ENCODE results near the gene CUTC.
"Not testable (repeated sequence)": the region's sequence is repeated elsewhere in the genome, so short reads cannot be mapped to it uniquely, and the experiment has no call there.

CUTC gene, protein sequence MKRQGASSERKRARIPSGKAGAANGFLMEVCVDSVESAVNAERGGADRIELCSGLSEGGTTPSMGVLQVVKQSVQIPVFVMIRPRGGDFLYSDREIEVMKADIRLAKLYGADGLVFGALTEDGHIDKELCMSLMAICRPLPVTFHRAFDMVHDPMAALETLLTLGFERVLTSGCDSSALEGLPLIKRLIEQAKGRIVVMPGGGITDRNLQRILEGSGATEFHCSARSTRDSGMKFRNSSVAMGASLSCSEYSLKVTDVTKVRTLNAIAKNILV

GRCh38 chr10:99732033-99732842, at the start of gene CUTC, which contains the start of gene COX15:
Gene CUTC, plus strand, starts transcription at chr10:99732234. Its CDS starts 115 bp downstream, at chr10:99732349.
Gene COX15, minus strand, starts transcription at chr10:99732127. Its CDS starts 78 bp downstream, at chr10:99732049.
- in situ Hi-C loops (cut with HindIII; ENCODE audit: low sequenced_read_pairs): no loop called here

DNA sequence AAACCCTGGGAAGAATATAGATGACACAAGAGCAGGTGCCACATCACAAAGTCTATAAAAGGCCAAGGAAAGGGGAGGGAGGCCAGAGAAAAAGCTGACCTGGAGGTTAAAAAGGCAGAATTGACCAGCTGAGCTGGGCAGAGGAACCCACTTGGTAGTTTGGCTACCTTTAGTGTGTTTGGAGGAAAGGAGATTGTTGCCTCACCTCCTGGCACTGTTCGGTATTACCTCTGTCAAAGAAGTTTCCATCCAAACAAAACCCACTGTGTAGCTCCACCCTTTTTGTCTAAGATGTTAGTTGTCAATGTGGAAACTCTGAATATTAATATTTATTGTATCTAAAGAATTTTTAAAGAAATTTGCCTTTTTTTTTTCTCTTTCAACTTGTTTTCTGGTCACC, 49.3 kb upstream of the CUTC start:
- in situ Hi-C loops (cut with HindIII; ENCODE audit: low sequenced_read_pairs): no loop called here

DNA sequence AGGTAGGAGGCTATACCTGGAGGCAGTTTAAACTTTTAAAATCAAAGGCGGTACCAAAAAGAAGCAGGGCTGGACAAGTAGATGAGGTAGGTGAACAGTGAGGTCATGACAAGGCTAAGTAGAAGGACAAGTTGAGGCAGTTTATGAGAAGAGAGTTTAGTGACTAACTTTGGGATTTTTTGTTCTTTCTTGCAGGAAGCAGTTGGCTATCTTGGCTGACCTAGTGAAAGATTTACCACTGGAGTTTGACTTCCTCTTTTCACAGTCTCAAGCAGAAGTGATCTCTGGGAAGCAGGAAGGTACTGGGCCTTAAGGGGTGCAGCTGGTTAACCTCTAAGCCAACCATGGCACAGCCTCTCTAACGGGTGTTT, 46.5 kb upstream of the CUTC start:
- in situ Hi-C loops (cut with HindIII; ENCODE audit: low sequenced_read_pairs): no loop called here

- in situ Hi-C loops (cut with HindIII; ENCODE audit: low sequenced_read_pairs): no loop called here
Measured at GRCh38 chr10:99689461-99689860, 42.6 kb upstream of the CUTC start.

- in situ Hi-C loops (cut with HindIII; ENCODE audit: low sequenced_read_pairs): no loop called here
Measured at GRCh38 chr10:99693933-99694583, 38.0 kb upstream of the CUTC start.

GRCh38 chr10:99695761-99696160, 36.3 kb upstream of the CUTC start:
- in situ Hi-C loops (cut with HindIII; ENCODE audit: low sequenced_read_pairs): no loop called here

DNA sequence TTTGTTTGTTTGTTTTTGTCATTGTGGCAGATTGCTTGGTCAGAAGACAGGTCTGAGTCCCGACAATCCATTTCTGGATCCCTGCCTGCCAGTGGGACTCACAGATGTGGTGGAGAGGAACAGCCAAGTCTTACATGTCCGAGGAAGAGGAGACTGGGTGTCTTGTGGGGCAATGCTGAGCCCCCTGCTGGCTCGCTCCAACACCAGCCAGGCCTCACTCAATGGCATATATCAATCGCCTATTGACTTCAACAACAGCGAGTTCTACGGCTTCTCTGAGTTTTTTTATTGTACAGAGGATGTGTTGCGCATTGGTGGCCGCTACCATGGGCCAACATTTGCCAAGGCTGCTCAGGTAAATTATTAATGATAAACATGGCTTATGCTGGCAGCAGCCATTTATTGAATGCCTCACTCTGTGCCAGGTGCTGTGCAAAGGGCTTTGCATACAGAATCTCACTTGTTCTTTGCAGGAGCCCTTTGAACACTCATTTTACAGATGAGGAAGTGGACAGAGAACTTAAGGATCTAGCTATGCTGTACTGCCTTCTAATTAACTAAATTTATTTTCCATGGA, 33.4 kb upstream of the CUTC start:
- in situ Hi-C loops (cut with HindIII; ENCODE audit: low sequenced_read_pairs): no loop called here

- in situ Hi-C loops (cut with HindIII; ENCODE audit: low sequenced_read_pairs): no loop called here
Measured at GRCh38 chr10:99700649-99701048, 31.4 kb upstream of the CUTC start.

GRCh38 chr10:99708428-99709012, 23.5 kb upstream of the CUTC start:
- in situ Hi-C loops (cut with HindIII; ENCODE audit: low sequenced_read_pairs): no loop called here

- in situ Hi-C loops (cut with HindIII; ENCODE audit: low sequenced_read_pairs): loop anchor here (5.0 kb wide), 2 partner anchors 42 to 92 kb away; no protein-coding TSS in a partner anchor
Measured at GRCh38 chr10:99709480-99710229, 22.4 kb upstream of the CUTC start.

DNA sequence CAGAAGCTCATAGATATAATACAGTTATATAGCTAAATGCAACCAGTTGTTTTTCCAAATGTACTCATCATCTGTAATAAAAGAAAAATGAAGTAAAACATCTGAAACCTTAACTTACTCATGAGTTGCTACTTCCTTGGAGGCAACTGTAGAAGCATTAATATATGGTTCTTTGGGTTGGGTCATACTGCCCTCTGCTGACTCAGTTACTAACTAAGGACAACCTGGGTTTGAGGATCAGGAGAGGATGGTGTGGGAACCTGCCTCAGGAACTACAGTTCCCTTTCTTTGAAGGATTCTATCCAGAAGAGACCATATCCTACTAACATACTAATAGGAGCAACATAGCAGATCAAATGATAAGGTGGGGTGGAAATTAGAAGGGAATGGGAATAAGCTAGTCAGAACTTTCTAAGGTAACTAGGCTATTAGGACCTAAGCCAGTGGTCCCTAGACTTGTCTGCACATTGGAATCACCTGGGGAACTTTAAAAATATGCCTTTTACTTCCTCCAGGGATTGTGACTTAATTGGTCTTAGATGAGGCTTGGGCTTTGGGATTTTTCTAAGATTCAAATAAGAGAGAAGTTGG, 20.8 kb upstream of the CUTC start:
- in situ Hi-C loops (cut with HindIII; ENCODE audit: low sequenced_read_pairs): loop anchor here (5.0 kb wide), 2 partner anchors 44 to 94 kb away; no protein-coding TSS in a partner anchor

GRCh38 chr10:99714446-99714845, 17.6 kb upstream of the CUTC start:
- in situ Hi-C loops (cut with HindIII; ENCODE audit: low sequenced_read_pairs): loop anchor here (5.0 kb wide), 2 partner anchors 47 to 97 kb away; no protein-coding TSS in a partner anchor

GRCh38 chr10:99720387-99720786, 11.6 kb upstream of the CUTC start:
- in situ Hi-C loops (cut with HindIII; ENCODE audit: low sequenced_read_pairs): no loop called here

DNA sequence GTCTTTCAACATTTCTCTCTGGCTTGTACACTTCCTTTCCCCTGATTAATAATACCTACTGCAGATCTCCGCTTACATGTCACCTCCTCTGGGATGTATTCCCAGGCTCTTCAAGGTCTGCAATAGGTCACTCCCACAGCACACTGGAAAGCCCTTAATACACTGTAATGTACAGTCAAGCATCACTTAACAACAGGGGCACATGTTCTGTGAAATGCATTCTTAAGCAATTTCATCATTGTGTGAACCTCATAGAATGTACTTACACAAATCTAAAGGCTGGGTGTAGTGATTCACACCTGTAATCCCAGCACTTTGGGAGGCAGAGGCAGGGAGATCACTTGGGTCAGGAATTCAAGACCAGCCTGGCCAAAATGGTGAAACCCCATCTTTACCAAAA, 2.0 kb upstream of the CUTC start:
- in situ Hi-C loops (cut with HindIII; ENCODE audit: low sequenced_read_pairs): no loop called here

GRCh38 chr10:99731306-99732032, 565 bp upstream of the CUTC start:
- in situ Hi-C loops (cut with HindIII; ENCODE audit: low sequenced_read_pairs): no loop called here

- in situ Hi-C loops (cut with HindIII; ENCODE audit: low sequenced_read_pairs): no loop called here
Measured at GRCh38 chr10:99733366-99733765, 1.3 kb downstream of the CUTC start.

DNA sequence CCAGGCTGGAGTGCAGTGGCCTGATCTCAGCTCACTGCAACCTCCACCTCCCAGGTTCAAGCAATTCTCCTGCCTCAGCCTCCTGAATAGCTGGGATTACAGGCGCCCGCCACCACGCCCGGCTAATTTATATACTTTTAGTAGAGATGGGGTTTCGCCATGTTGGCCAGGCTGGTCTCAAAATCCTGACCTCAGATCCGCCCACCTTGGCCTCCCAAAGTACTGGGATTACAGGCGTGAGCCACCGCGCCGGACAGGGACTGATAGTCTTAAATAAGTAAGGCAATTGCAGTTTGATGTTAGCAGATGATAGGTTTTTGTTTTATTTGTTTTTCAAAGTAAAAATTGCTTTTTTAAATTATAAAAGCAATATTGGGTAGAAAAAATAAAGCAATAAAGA, 2.1 kb downstream of the CUTC start:
- in situ Hi-C loops (cut with HindIII; ENCODE audit: low sequenced_read_pairs): not testable (repeated sequence)

GRCh38 chr10:99740260-99740659, 8.2 kb downstream of the CUTC start:
- in situ Hi-C loops (cut with HindIII; ENCODE audit: low sequenced_read_pairs): loop anchor here (5.0 kb wide), 1 partner anchor 92 kb away; no protein-coding TSS in a partner anchor

All from endothelial cell of hepatic sinusoid (primary cell).